ENCODE measurements around the gene CDC27. TPM values are rescaled to one million over a fixed set of nuclear protein-coding genes. Genes with fewer than 3 reads are reported as not detected.
"Not testable (repeated sequence)": the region's sequence is repeated elsewhere in the genome, so short reads cannot be mapped to it uniquely, and the experiment has no call there.

CDC27 gene
- total RNA-seq, 1 experiment from 2014 or later: 97.5 TPM

GRCh38 chr17:47166854-47167253 is 22.2 kb downstream of the CDC27 start:
- H3K27me3 ChIP-seq (ENCODE audit: control insufficient read depth, insufficient read depth, low read length): not testable (repeated sequence)

GRCh38 chr17:47165137-47165536 is 24.0 kb downstream of the CDC27 start:
- intact Hi-C loops (cut with micrococcal nuclease; ENCODE audit: unreplicated experiment): no loop called here
- Histone ChIP-seq H3K4me3 (ENCODE audit: low read depth in 2 of 2, low read length in 2 of 2) (no peak overlapping the region), H3K27me3 (ENCODE audit: control insufficient read depth, insufficient read depth, low read length) (no peaks in the 10 kb centered on the region), H3K9me3 (ENCODE audit: control insufficient read depth, insufficient read depth, low read depth, low read length) (no peaks in the 10 kb centered on the region), H3K4me1 (ENCODE audit: control insufficient read depth, insufficient read depth, low read length) (no peaks in the 10 kb centered on the region), H3K36me3 (ENCODE audit: control insufficient read depth, insufficient read depth, low read length) (peaks cover 11% of the 10 kb centered on the region), H3K27ac (ENCODE audit: low read length) (no peak overlapping the region)
- no peak for ATAC-seq
- TSS peak; percentile 27 for BruUV-seq (replicated peaks)
- CTCF ChIA-PET: no interaction called here
- TF ChIP-seq CTCF (IDR thresholded peaks at IDR 0.05): no peak
- no peak for TF ChIP-seq SIN3A (IDR thresholded peaks at IDR 0.05; ENCODE audit: borderline replicate concordance, insufficient read depth, low read depth, low read length)
- TF ChIP-seq REST (IDR thresholded peaks at IDR 0.05; ENCODE audit: insufficient read depth in 1 of 2, low read depth in 2 of 2, low read length in 1 of 2): no peak
- TF ChIP-seq POLR2AphosphoS5 (IDR thresholded peaks at IDR 0.05; ENCODE audit: low read depth, low read length): no peak
- no peak for TF ChIP-seq TCF7L2 (IDR thresholded peaks at IDR 0.05; ENCODE audit: low read depth, low read length)
- in situ Hi-C loops (cut with HindIII; ENCODE audit: low pct_unique_long_range_greater_than_20kb, low sequenced_read_pairs): no loop called here
- no peak for DNase-seq (ENCODE audit: low read depth, low spot score)
- POLR2A ChIA-PET: no interaction called here

More at GRCh38 chr17:47166854-47167253, 22.2 kb downstream of the CDC27 start:
- POLR2A ChIA-PET; H3K4me1 ChIP-seq (ENCODE audit: control insufficient read depth, insufficient read depth, low read length); BruUV-seq (replicated peaks); CTCF ChIA-PET; intact Hi-C loops (cut with micrococcal nuclease; ENCODE audit: unreplicated experiment); DNase-seq (ENCODE audit: low read depth, low spot score); in situ Hi-C loops (cut with HindIII; ENCODE audit: low pct_unique_long_range_greater_than_20kb, low sequenced_read_pairs); ATAC-seq; H3K4me3 ChIP-seq (ENCODE audit: low read depth in 2 of 2, low read length in 2 of 2); H3K27ac ChIP-seq (ENCODE audit: low read length); H3K9me3 ChIP-seq (ENCODE audit: control insufficient read depth, insufficient read depth, low read depth, low read length): not testable (repeated sequence)
- H3K36me3 ChIP-seq (ENCODE audit: control insufficient read depth, insufficient read depth, low read length): peaks cover 11% of the 10 kb centered on the region

- Histone ChIP-seq H3K4me3 (ENCODE audit: low read depth in 2 of 2, low read length in 2 of 2) (no peak overlapping the region), H3K9me3 (ENCODE audit: control insufficient read depth, insufficient read depth, low read depth, low read length) (no peaks in the 10 kb centered on the region), H3K27ac (ENCODE audit: low read length) (no peak overlapping the region), H3K36me3 (ENCODE audit: control insufficient read depth, insufficient read depth, low read length) (peaks cover 14% of the 10 kb centered on the region), H3K4me1 (ENCODE audit: control insufficient read depth, insufficient read depth, low read length) (no peaks in the 10 kb centered on the region), H3K27me3 (ENCODE audit: control insufficient read depth, insufficient read depth, low read length) (no peaks in the 10 kb centered on the region)
- no peak for ATAC-seq
- no TSS peak for BruUV-seq (replicated peaks)
- TF ChIP-seq CTCF (IDR thresholded peaks at IDR 0.05): no peak
- no peak for TF ChIP-seq SIN3A (IDR thresholded peaks at IDR 0.05; ENCODE audit: borderline replicate concordance, insufficient read depth, low read depth, low read length)
- TF ChIP-seq POLR2AphosphoS5 (IDR thresholded peaks at IDR 0.05; ENCODE audit: low read depth, low read length): no peak
- no peak for TF ChIP-seq REST (IDR thresholded peaks at IDR 0.05; ENCODE audit: insufficient read depth in 1 of 2, low read depth in 2 of 2, low read length in 1 of 2)
- TF ChIP-seq TCF7L2 (IDR thresholded peaks at IDR 0.05; ENCODE audit: low read depth, low read length): no peak
- ChIA-PET POLR2A (no interaction called here), CTCF (no interaction called here)
- in situ Hi-C loops (cut with HindIII; ENCODE audit: low pct_unique_long_range_greater_than_20kb, low sequenced_read_pairs) (no loop called here), intact Hi-C loops (cut with micrococcal nuclease; ENCODE audit: unreplicated experiment) (no loop called here)
- no peak for DNase-seq (ENCODE audit: low read depth, low spot score)
Measured at GRCh38 chr17:47164263-47164662, 24.8 kb downstream of the CDC27 start.

Data from Panc1 (cell line).